H9 (cell line): ENCODE results near the gene AXIN2. TPM values are rescaled to one million over a fixed set of nuclear protein-coding genes. Genes with fewer than 3 reads are reported as not detected.

Experiments used
- DNase-seq: peaks from one replicate; pipeline ENCODE4 v3.0.0-alpha.2; 2017
- H2AFZ ChIP-seq: one replicate; pipeline ENCODE4 v1.6.1; 2013; ENCODE audit warnings: mild to moderate bottlenecking, low read length, control low read depth, moderate library complexity
- H2AK5ac ChIP-seq: 2 replicates; pipeline ENCODE4 v1.6.1; 2013; ENCODE audit warnings: low read length, control low read depth, mixed read lengths; ENCODE audit not compliant: insufficient read length
- H2BK120ac ChIP-seq: one replicate; pipeline ENCODE4 v1.6.1; 2013; ENCODE audit warnings: low read depth, mild to moderate bottlenecking, low read length, control low read depth, inconsistent platforms; ENCODE audit not compliant: poor library complexity, severe bottlenecking
- H2BK12ac ChIP-seq: 2 replicates; pipeline ENCODE4 v1.6.1; 2013; ENCODE audit warnings: low read length, control low read depth, mixed read lengths, low read depth; ENCODE audit not compliant: insufficient read length
- H2BK15ac ChIP-seq: 2 replicates; pipeline ENCODE4 v1.6.1; 2013; ENCODE audit warnings: low read depth, low read length, control low read depth
- H2BK20ac ChIP-seq: one replicate; pipeline ENCODE4 v1.6.1; 2013; ENCODE audit warnings: low read depth, mild to moderate bottlenecking, low read length, control low read depth, inconsistent platforms; ENCODE audit not compliant: poor library complexity, severe bottlenecking
- H2BK5ac ChIP-seq: 2 replicates; pipeline ENCODE4 v1.6.1; 2013; ENCODE audit warnings: low read length, control low read depth, mixed read lengths; ENCODE audit not compliant: insufficient read length
- H3K14ac ChIP-seq: 2 replicates; pipeline ENCODE4 v1.6.1; 2013; ENCODE audit warnings: low read length, control low read depth; ENCODE audit not compliant: insufficient read depth
- H3K18ac ChIP-seq: 2 replicates; pipeline ENCODE4 v1.6.1; 2013; ENCODE audit warnings: low read depth, mild to moderate bottlenecking, mixed read lengths, low read length, control low read depth; ENCODE audit not compliant: insufficient read length
- H3K23ac ChIP-seq: 2 replicates; pipeline ENCODE4 v1.6.1; 2013; ENCODE audit warnings: low read length, control low read depth, mixed read lengths, low read depth; ENCODE audit not compliant: insufficient read length
- H3K23me2 ChIP-seq: 2 replicates; pipeline ENCODE4 v1.6.1; 2013; ENCODE audit warnings: low read depth, mild to moderate bottlenecking, mixed read lengths, low read length, control low read depth; ENCODE audit not compliant: insufficient read length, poor library complexity, severe bottlenecking
- H3K27ac ChIP-seq: 2 replicates; pipeline ENCODE4 v1.5.1; 2013; ENCODE audit warnings: low read length, control low read depth, mixed read lengths, low read depth; ENCODE audit not compliant: insufficient read length
- H3K27me3 ChIP-seq: 2 replicates; pipeline ENCODE4 v1.6.1; 2013; ENCODE audit warnings: low read length, control low read depth, inconsistent platforms; ENCODE audit not compliant: insufficient read depth
- H3K4ac ChIP-seq: 2 replicates; pipeline ENCODE4 v1.6.1; 2013; ENCODE audit warnings: low read depth, mild to moderate bottlenecking, control low read depth, inconsistent platforms, low read length, moderate library complexity
- H3K4me1 ChIP-seq: 2 replicates; pipeline ENCODE4 v1.6.1; 2013; ENCODE audit warnings: low read length, control low read depth, inconsistent platforms; ENCODE audit not compliant: insufficient read depth
- H3K4me2 ChIP-seq: 2 replicates; pipeline ENCODE4 v1.6.1; 2013; ENCODE audit warnings: low read length, control low read depth, mixed read lengths; ENCODE audit not compliant: insufficient read length, insufficient read depth
- H3K56ac ChIP-seq: 2 replicates; pipeline ENCODE4 v1.6.1; 2013; ENCODE audit warnings: low read depth, mild to moderate bottlenecking, mixed read lengths, low read length, control low read depth; ENCODE audit not compliant: insufficient read length
- H3K79me1 ChIP-seq: 2 replicates; pipeline ENCODE4 v1.6.1; 2013; ENCODE audit warnings: low read depth, mild to moderate bottlenecking, moderate library complexity, low read length, control low read depth, inconsistent platforms; ENCODE audit not compliant: insufficient read depth, poor library complexity, severe bottlenecking
- H3K79me2 ChIP-seq: 2 replicates; pipeline ENCODE4 v1.6.1; 2013; ENCODE audit warnings: low read length, control low read depth, inconsistent platforms; ENCODE audit not compliant: insufficient read depth
- H3K9ac ChIP-seq: 2 replicates; pipeline ENCODE4 v1.6.1; 2013; ENCODE audit warnings: low read length, control low read depth, mixed read lengths; ENCODE audit not compliant: insufficient read length; ENCODE audit errors: extremely low read depth
- H3K9me3 ChIP-seq: one replicate; pipeline ENCODE4 v1.6.1; 2013; ENCODE audit warnings: low read depth, low read length, inconsistent platforms; ENCODE audit not compliant: control insufficient read depth
- H3T11ph ChIP-seq: one replicate; pipeline ENCODE4 v1.6.1; 2013; ENCODE audit warnings: mild to moderate bottlenecking, low read length, control low read depth, inconsistent platforms
- H4K20me1 ChIP-seq: one replicate; pipeline ENCODE4 v1.6.1; 2013; ENCODE audit not compliant: control insufficient read depth, insufficient read length, insufficient read depth
- H4K5ac ChIP-seq: 2 replicates; pipeline ENCODE4 v1.6.1; 2013; ENCODE audit warnings: low read depth, mild to moderate bottlenecking, mixed read lengths, low read length, control low read depth; ENCODE audit not compliant: insufficient read length
- H4K8ac ChIP-seq: replicated peaks from 2 replicates; pipeline ENCODE4 v1.6.1; 2013; ENCODE audit warnings: low read length, control low read depth, mixed read lengths, low read depth; ENCODE audit not compliant: insufficient read length
- H4K91ac ChIP-seq: 2 replicates; pipeline ENCODE4 v1.6.1; 2013; ENCODE audit warnings: low read depth, mild to moderate bottlenecking, moderate library complexity, mixed read lengths, low read length, control low read depth; ENCODE audit not compliant: insufficient read length
- H3K27ac Mint-ChIP-seq, 3 experiments: 2 replicates in 2 of 3; 3 replicates in 1 of 3; pipeline ENCODE4 v1.8.0; 2020 to 2021; ENCODE audit warnings: mixed read lengths in 3 of 3, mild to moderate bottlenecking in 1 of 3, moderate library complexity in 1 of 3
- H3K27me3 Mint-ChIP-seq: 2 replicates; pipeline ENCODE4 v1.8.0; 2021; ENCODE audit warnings: low read depth, mild to moderate bottlenecking, moderate library complexity, mixed read lengths
- H3K36me3 Mint-ChIP-seq, 3 experiments: 2 replicates in 2 of 3; 3 replicates in 1 of 3; pipeline ENCODE4 v1.8.0; 2020 to 2021; ENCODE audit warnings: low read depth in 3 of 3, mixed read lengths in 3 of 3; ENCODE audit not compliant: insufficient read depth in 1 of 3
- H3K4me1 Mint-ChIP-seq, 2 experiments: 2 replicates each; pipeline ENCODE4 v1.8.0; 2020; ENCODE audit warnings: mixed read lengths in 2 of 2
- H3K4me3 Mint-ChIP-seq, 2 experiments: 2 replicates in 1 of 2; 3 replicates in 1 of 2; pipeline ENCODE4 v1.8.0; 2020 to 2021; ENCODE audit warnings: mild to moderate bottlenecking in 2 of 2, mixed read lengths in 2 of 2, moderate library complexity in 1 of 2
- H3K9me3 Mint-ChIP-seq, 2 experiments: 2 replicates in 1 of 2; 3 replicates in 1 of 2; pipeline ENCODE4 v1.8.0; 2020; ENCODE audit warnings: mild to moderate bottlenecking in 2 of 2, mixed read lengths in 2 of 2, moderate library complexity in 1 of 2
- CTCF ChIP-seq: fragments of 200-600 bp; sonication (generic); conservative IDR thresholded peaks from 3 replicates; pipeline ENCODE4 v1.8.0; 2021; ENCODE audit warnings: antibody characterized with exemption, mild to moderate bottlenecking
- WGBS: extraction: QIAGEN DNeasy Blood & Tissue Kit; methylation state at CpG from one replicate; pipeline ENCODE4 v1.1.7; 2013; ENCODE audit warnings: missing lambda C conversion rate, low lambda C conversion rate, mixed read lengths; ENCODE audit not compliant: insufficient read length; ENCODE audit errors: extremely low coverage; 5-methylcytosine and 5-hydroxymethylcytosine counted together
- total RNA-seq: library from RNA; stranded (reverse); gene quantifications from 2 replicates; pipeline ENCODE4 v1.2.1, GENCODE V29; 2021

Gene AXIN2
- total RNA-seq, 1 experiment from 2014 or later = 35.0 TPM

GRCh38 chr17:65567566-65567965 lies 6.1 kb upstream of the AXIN2 start:
- Histone ChIP-seq H3K4me2 (no peak overlapping the region), H3K14ac (no peak overlapping the region), H3K18ac (no peak overlapping the region), H3K23me2 (peaks cover 1% of the 10 kb centered on the region), H3K4ac (no peak overlapping the region), H3K56ac (no peak overlapping the region), H2BK5ac (no peak overlapping the region), H4K8ac (no peak overlapping the region), H4K91ac (no peak overlapping the region), H2AK5ac (no peak overlapping the region), H3K27ac (no peak overlapping the region), H2BK120ac (no peak overlapping the region), H3K4me1 (peaks cover 3% of the 10 kb centered on the region; the same call in 1 of the 2 replicates), H3K79me1 (no peaks in the 10 kb centered on the region), H2AFZ (no peak overlapping the region), H2BK20ac (no peak overlapping the region), H4K5ac (no peak overlapping the region), H3K79me2 (no peaks in the 10 kb centered on the region), H3T11ph (no peak overlapping the region), H2BK15ac (no peak overlapping the region), H4K20me1 (no peaks in the 10 kb centered on the region), H3K9me3 (no peaks in the 10 kb centered on the region), H3K27me3 (no peaks in the 10 kb centered on the region; the same call in 1 of the 2 replicates), H3K9ac (no peak overlapping the region), H2BK12ac (no peak overlapping the region), H3K23ac (no peak overlapping the region)
- TF ChIP-seq CTCF = no peak
- no peak for DNase-seq
- peaks cover 28% of the 10 kb centered on the region for H3K27me3 Mint-ChIP-seq
- no CpG with 5 or more reads among the region's 12 CpGs for WGBS
- H3K4me1 Mint-ChIP-seq = peaks cover 43 to 46% of the 10 kb centered on the region in 2 experiments
- no peak overlapping the region for H3K4me3 Mint-ChIP-seq
- H3K36me3 Mint-ChIP-seq = no peaks in the 10 kb centered on the region
- H3K27ac Mint-ChIP-seq = no peak overlapping the region; a peak in 1 of 7 replicates
- no peaks in the 10 kb centered on the region for H3K9me3 Mint-ChIP-seq
